H1 (cell line): ENCODE data around the gene NUDT3. TPM values are rescaled to one million over a fixed set of nuclear protein-coding genes. Genes with fewer than 3 reads are reported as not detected.

Source experiments
- CTCF ChIA-PET: fragments of 300-600 bp; sonication (Branson Sonifier 250); formaldehyde crosslinking; loops from one replicate; lab custom pipeline; 2021; ENCODE audit not compliant: partially characterized antibody; lab: Charles Lee
- POLR2A ChIA-PET: fragments of 300-600 bp; sonication (Branson Sonifier 250); formaldehyde crosslinking; loops from one replicate; lab custom pipeline; 2021; ENCODE audit warnings: inconsistent platforms; ENCODE audit not compliant: partially characterized antibody; lab: Charles Lee
- DNase-seq, 2 experiments: peaks; one replicate each; pipeline versions ENCODE4 v3.0.0 to v3.0.0-alpha.2; 2010 to 2022; ENCODE audit warnings: low spot score in 2 of 2, low read depth in 1 of 2, mixed read lengths in 1 of 2
- FAIRE-seq: peaks from 2 replicates; lab custom pipeline; 2011; peaks lifted over from hg19 to GRCh38; lab: Jason Lieb, UNC
- H2AFZ ChIP-seq: 2 replicates; pipeline ENCODE4 v1.8.1; 2012; ENCODE audit warnings: low read length, inconsistent platforms
- H2AK5ac ChIP-seq: 2 replicates; pipeline ENCODE4 v1.6.1; 2013; ENCODE audit warnings: low read depth, low read length
- H2BK120ac ChIP-seq: replicated peaks from 2 replicates; pipeline ENCODE3; 2013; ENCODE audit warnings: low read depth, low read length, inconsistent platforms
- H2BK12ac ChIP-seq: 2 replicates; pipeline ENCODE4 v1.6.1; 2013; ENCODE audit warnings: low read depth, low read length
- H2BK15ac ChIP-seq: 2 replicates; pipeline ENCODE4 v1.6.1; 2013; ENCODE audit warnings: low read length
- H2BK20ac ChIP-seq: 2 replicates; pipeline ENCODE4 v1.6.1; 2013; ENCODE audit warnings: low read length
- H2BK5ac ChIP-seq: 2 replicates; pipeline ENCODE4 v1.6.1; 2013; ENCODE audit warnings: low read depth, low read length
- H3K14ac ChIP-seq: 2 replicates; pipeline ENCODE4 v1.6.1; 2013; ENCODE audit warnings: inconsistent platforms; ENCODE audit not compliant: insufficient read length
- H3K18ac ChIP-seq: 2 replicates; pipeline ENCODE4 v1.6.1; 2013; ENCODE audit warnings: low read length; ENCODE audit errors: extremely low read depth
- H3K23ac ChIP-seq: 2 replicates; pipeline ENCODE4 v1.6.1; 2013; ENCODE audit warnings: inconsistent platforms; ENCODE audit not compliant: insufficient read length
- H3K23me2 ChIP-seq: 2 replicates; pipeline ENCODE4 v1.6.1; 2013; ENCODE audit warnings: low read depth, low read length
- H3K27ac ChIP-seq: 2 replicates; pipeline ENCODE4 v1.6.1; 2011; ENCODE audit warnings: low read depth, low read length, inconsistent platforms
- H3K27me3 ChIP-seq, 4 experiments: replicated peaks in 1 of 4; 1 replicate in 1 of 4; 2 replicates in 3 of 4; pipeline versions ENCODE4 v1.6.1 to v1.8.1; 2011 to 2013; ENCODE audit warnings: low read length in 3 of 4, mild to moderate bottlenecking in 3 of 4, inconsistent platforms in 2 of 4, mixed read lengths in 2 of 4, moderate library complexity in 1 of 4; ENCODE audit not compliant: control insufficient read depth in 3 of 4, insufficient read depth in 3 of 4; ENCODE audit errors: extremely low read depth in 1 of 4
- H3K36me3 ChIP-seq, 4 experiments: 2 replicates each; pipeline versions ENCODE4 v1.6.1 to v1.8.1; 2011 to 2013; ENCODE audit warnings: mild to moderate bottlenecking in 4 of 4, low read length in 3 of 4, moderate library complexity in 2 of 4, control low read depth in 1 of 4, inconsistent platforms in 1 of 4; ENCODE audit not compliant: insufficient read depth in 4 of 4, control insufficient read depth in 2 of 4
- H3K4ac ChIP-seq: replicated peaks from 2 replicates; pipeline ENCODE3; 2013; ENCODE audit warnings: low read length, low read depth, mixed read lengths, inconsistent platforms; ENCODE audit not compliant: insufficient read length
- H3K4me1 ChIP-seq, 4 experiments: replicated peaks in 1 of 4; 1 replicate in 1 of 4; 2 replicates in 3 of 4; pipeline versions ENCODE4 v1.6.1 to v1.8.1; 2011 to 2013; ENCODE audit warnings: low read length in 3 of 4, inconsistent platforms in 2 of 4, mixed read lengths in 1 of 4; ENCODE audit not compliant: insufficient read depth in 4 of 4, control insufficient read depth in 3 of 4
- H3K4me2 ChIP-seq, 2 experiments: 2 replicates each; pipeline versions ENCODE4 v1.6.1 to v1.8.1; 2011 to 2013; ENCODE audit warnings: low read depth in 2 of 2, low read length in 2 of 2, control low read depth in 1 of 2, inconsistent platforms in 1 of 2, mild to moderate bottlenecking in 1 of 2; ENCODE audit not compliant: insufficient read depth in 1 of 2
- H3K4me3 ChIP-seq, 4 experiments: fragments of 200-600, 300-600 bp in 1 of 4; sonication (generic), shearing (Covaris generic), sonication (Bioruptor Twin) in 1 of 4; 2 replicates each; pipeline versions ENCODE4 v1.5.1 to v1.8.1; 2011 to 2016; ENCODE audit warnings: low read length in 4 of 4, low read depth in 3 of 4, control low read depth in 2 of 4, inconsistent platforms in 2 of 4, mild to moderate bottlenecking in 2 of 4, mixed read lengths in 1 of 4, moderate library complexity in 1 of 4; ENCODE audit not compliant: insufficient read depth in 2 of 4; ENCODE audit errors: extremely low read depth in 1 of 4
- H3K56ac ChIP-seq: replicated peaks from 2 replicates; pipeline ENCODE3; 2013; ENCODE audit warnings: low read depth, mild to moderate bottlenecking, mixed read lengths, low read length, inconsistent platforms; ENCODE audit not compliant: insufficient read length
- H3K79me1 ChIP-seq: 2 replicates; pipeline ENCODE4 v1.6.1; 2013; ENCODE audit warnings: low read depth, low read length, control low read depth
- H3K79me2 ChIP-seq, 2 experiments: 2 replicates each; pipeline versions ENCODE4 v1.6.1 to v1.8.1; 2012 to 2013; ENCODE audit warnings: low read length in 2 of 2, mild to moderate bottlenecking in 2 of 2, inconsistent platforms in 1 of 2; ENCODE audit not compliant: insufficient read depth in 2 of 2, control insufficient read depth in 1 of 2
- H3K9ac ChIP-seq, 4 experiments: replicated peaks in 1 of 4; 1 replicate in 1 of 4; 2 replicates in 3 of 4; pipeline versions ENCODE4 v1.6.1 to v1.8.1; 2011 to 2013; ENCODE audit warnings: low read depth in 3 of 4, low read length in 3 of 4, control low read depth in 2 of 4, mild to moderate bottlenecking in 2 of 4, moderate library complexity in 2 of 4, inconsistent platforms in 1 of 4; ENCODE audit errors: extremely low read depth in 1 of 4
- H3K9me3 ChIP-seq, 2 experiments: 2 replicates each; pipeline versions ENCODE4 v1.6.1 to v1.8.1; 2012 to 2013; ENCODE audit warnings: mild to moderate bottlenecking in 2 of 2, moderate library complexity in 2 of 2, control low read depth in 1 of 2, inconsistent platforms in 1 of 2, low read depth in 1 of 2, low read length in 1 of 2, mixed read lengths in 1 of 2; ENCODE audit not compliant: insufficient read depth in 2 of 2
- H4K20me1 ChIP-seq, 2 experiments: replicated peaks in 1 of 2; 2 replicates each; pipeline versions ENCODE3 to v1.8.1; 2011 to 2013; ENCODE audit warnings: inconsistent platforms in 2 of 2, low read length in 2 of 2, mild to moderate bottlenecking in 1 of 2; ENCODE audit not compliant: insufficient read depth in 2 of 2, control insufficient read depth in 1 of 2
- H4K5ac ChIP-seq: 2 replicates; pipeline ENCODE4 v1.6.1; 2013; ENCODE audit warnings: low read length, low read depth, mixed read lengths, inconsistent platforms; ENCODE audit not compliant: insufficient read length
- H4K8ac ChIP-seq: 2 replicates; pipeline ENCODE4 v1.8.0; 2013; ENCODE audit warnings: mild to moderate bottlenecking, moderate library complexity, low read length, inconsistent platforms; ENCODE audit not compliant: insufficient read depth; ENCODE audit errors: extremely low read depth
- H4K91ac ChIP-seq: replicated peaks from 2 replicates; pipeline ENCODE3; 2013; ENCODE audit warnings: low read length, mixed read lengths, inconsistent platforms; ENCODE audit not compliant: insufficient read length
- EP300 ChIP-seq, 2 experiments: IDR thresholded peaks; 1 replicate in 1 of 2; 2 replicates in 1 of 2; pipeline ENCODE4 v1.6.1; 2011 to 2012; ENCODE audit warnings: low read depth in 2 of 2, low read length in 2 of 2, mild to moderate bottlenecking in 2 of 2, borderline replicate concordance in 1 of 2, inconsistent platforms in 1 of 2, moderate library complexity in 1 of 2
- HDAC6 ChIP-seq: IDR thresholded peaks from one replicate; pipeline ENCODE4 v1.7.1; 2012; ENCODE audit warnings: low read depth, mild to moderate bottlenecking, inconsistent platforms, low read length, moderate library complexity
- POLR2A ChIP-seq, 2 experiments: IDR thresholded peaks; 1 replicate in 1 of 2; 2 replicates in 1 of 2; pipeline ENCODE4 v1.6.1; 2011; ENCODE audit warnings: low read depth in 2 of 2, low read length in 2 of 2, mild to moderate bottlenecking in 2 of 2; ENCODE audit errors: control extremely low read depth in 1 of 2
- POLR2AphosphoS5 ChIP-seq: IDR thresholded peaks from 2 replicates; pipeline ENCODE4 v1.6.1; 2011; ENCODE audit warnings: low read depth, low read length
- RXRA ChIP-seq: IDR thresholded peaks from 2 replicates; pipeline ENCODE4 v1.6.1; 2011; ENCODE audit warnings: low read depth, mild to moderate bottlenecking, low read length, moderate library complexity; ENCODE audit not compliant: insufficient read depth
- SIN3A ChIP-seq, 2 experiments: IDR thresholded peaks in 1 of 2; conservative IDR thresholded peaks in 1 of 2; 2 replicates each; pipeline ENCODE4 v1.6.1; 2011 to 2012; ENCODE audit warnings: low read length in 2 of 2, improper control_type of control experiment in 1 of 2, low read depth in 1 of 2, mild to moderate bottlenecking in 1 of 2
- SP1 ChIP-seq: IDR thresholded peaks from 2 replicates; pipeline ENCODE4 v1.6.1; 2011; ENCODE audit warnings: low read depth, low read length
- SP4 ChIP-seq: IDR thresholded peaks from 2 replicates; pipeline ENCODE4 v1.6.1; 2012; ENCODE audit warnings: low read length, inconsistent platforms
- WGBS, 2 experiments: shearing (Covaris generic) in 1 of 2; methylation state at CpG; one replicate each; pipeline versions ENCODE4 v1.1.6 to v1.1.7; 2013 to 2015; ENCODE audit warnings: low lambda C conversion rate in 2 of 2, mixed read lengths in 2 of 2, inconsistent platforms in 1 of 2, low coverage in 1 of 2, missing lambda C conversion rate in 1 of 2; ENCODE audit not compliant: insufficient replicate concordance in 2 of 2, insufficient coverage in 1 of 2, insufficient read length in 1 of 2; ENCODE audit errors: extremely low coverage in 1 of 2, missing lambda C conversion rate in 1 of 2; 5-methylcytosine and 5-hydroxymethylcytosine counted together
- polyA plus RNA-seq, 7 experiments: library from polyadenylated mRNA; depleted of rRNA in 3 of 7; stranded (reverse) in 5 of 7; unstranded in 2 of 7; fragments of >200 nt in 5 of 7; fragments of 200-250 nt in 2 of 7; gene quantifications; 1 replicate in 5 of 7; 2 replicates in 1 of 7; 4 replicates in 1 of 7; pipeline versions ENCODE4 v1.2.1 to v1.2.3, GENCODE V29; 2011 to 2013; ENCODE audit warnings: missing spikeins in 2 of 7, mixed read lengths in 2 of 7
- total RNA-seq: library from RNA; stranded (reverse); fragmentation: NEBNext Ultra II Directional; extraction: Animal tissue kit (Norgen Biotek cat#: 25700); gene quantifications from 2 replicates; pipeline ENCODE4 v1.2.1, GENCODE V29; 2021
- TF ChIP-seq, protein P1 (sequence below), 3 experiments: IDR thresholded peaks; 1 replicate in 2 of 3; 2 replicates in 1 of 3; pipeline versions ENCODE4 v1.5.1 to v1.6.1; 2011; ENCODE audit warnings: low read length in 3 of 3, mild to moderate bottlenecking in 3 of 3, inconsistent platforms in 2 of 3, low read depth in 1 of 3, moderate library complexity in 1 of 3; ENCODE audit not compliant: insufficient read depth in 1 of 3; ENCODE audit errors: control extremely low read depth in 1 of 3

NUDT3 gene
- total and polyA plus RNA-seq, 2 of the 8 experiments (the other 6 are each of a cell fraction or from before 2014, with no cell fraction given) = 14.1 to 36.9 TPM

DNA sequence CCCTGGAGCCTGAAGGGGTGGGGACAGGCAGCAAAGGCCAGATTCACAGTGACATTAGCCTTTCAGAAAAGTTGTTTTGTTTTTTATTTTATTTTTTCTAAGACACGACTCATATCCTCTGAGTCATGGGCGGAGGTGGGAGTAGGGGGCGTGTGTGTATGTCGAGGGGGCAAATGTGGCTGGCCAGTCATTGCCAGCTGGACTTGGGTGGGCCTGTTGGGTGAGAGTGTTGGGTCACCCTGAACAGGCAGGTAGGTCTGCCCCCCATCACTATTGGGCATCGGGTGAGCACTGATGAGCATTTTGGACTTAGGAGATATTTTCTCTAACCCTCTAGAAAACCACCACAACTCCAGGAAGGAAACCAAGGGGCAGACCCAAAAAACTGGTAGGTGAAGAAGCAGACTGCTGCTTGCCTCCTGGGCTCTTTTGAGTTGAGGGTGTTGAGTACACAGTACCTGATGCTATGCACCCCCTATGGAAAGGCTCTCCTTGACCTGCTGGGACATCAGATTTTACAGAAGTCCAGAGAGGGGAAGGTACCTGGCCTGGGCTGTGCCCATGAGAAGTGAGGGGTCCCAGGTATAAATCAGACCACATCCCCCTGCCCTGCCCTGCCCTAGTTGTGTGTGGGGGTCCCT is 149.2 kb downstream of the NUDT3 start:
- CTCF ChIA-PET = interaction anchor here (1.0 to 2.4 kb wide), 12 partner anchors 10 to 80 kb away, joined by 3 to 23 read pairs (median 5); no protein-coding TSS in a partner anchor
- FAIRE-seq = no peak
- Histone ChIP-seq H3K9ac (no peak overlapping the region), H4K8ac (no peak overlapping the region), H3K4me2 (no peak overlapping the region; a peak in 1 of 4 replicates), H3K4ac (no peak overlapping the region), H2AK5ac (no peak overlapping the region), H4K91ac (no peak overlapping the region), H3K14ac (no peak overlapping the region), H3K79me1 (peaks cover 12% of the 10 kb centered on the region), H3K4me3 (no peak overlapping the region), H3K27me3 (no peaks in the 10 kb centered on the region), H3K23me2 (peaks cover 5% of the 10 kb centered on the region), H4K20me1 (peaks cover 66 to 71% of the 10 kb centered on the region in 2 experiments), H3K56ac (no peak overlapping the region), H3K23ac (no peak overlapping the region), H3K27ac (no peak overlapping the region), H3K79me2 (peaks cover 31 to 41% of the 10 kb centered on the region in 2 experiments), H3K4me1 (peaks cover 10 to 43% (median 26%) of the 10 kb centered on the region in 4 experiments), H2BK5ac (no peak overlapping the region; the same call in 1 of the 2 replicates), H2BK15ac (no peak overlapping the region), H2BK120ac (no peak overlapping the region), H3K9me3 (no peaks in the 10 kb centered on the region), H3K36me3 (peaks cover 39 to 67% (median 53%) of the 10 kb centered on the region in 4 experiments), H2BK20ac (no peak overlapping the region), H2BK12ac (no peak overlapping the region), H3K18ac (no peak overlapping the region), H4K5ac (no peak overlapping the region), H2AFZ (no peak overlapping the region)
- WGBS, 2 experiments = 79% methylated on average over 5 of the region's 5 CpGs; no CpG with 5 or more reads in 1 of the 2 experiments
- DNase-seq = no peak
- no peak for TF ChIP-seq SIN3A (conservative IDR thresholded peaks at IDR 0.05 in 1 of 2, IDR thresholded peaks at IDR 0.05 in 1 of 2; ENCODE audit: low read depth in 1 of 2, low read length in 2 of 2)
- no peak for TF ChIP-seq EP300 (IDR thresholded peaks at IDR 0.05; ENCODE audit: borderline replicate concordance in 1 of 2, low read depth in 2 of 2, low read length in 2 of 2)
- TF ChIP-seq POLR2AphosphoS5 = peak; percentile 44; the same call in 1 of the 2 replicates
- TF ChIP-seq, protein P1, sequence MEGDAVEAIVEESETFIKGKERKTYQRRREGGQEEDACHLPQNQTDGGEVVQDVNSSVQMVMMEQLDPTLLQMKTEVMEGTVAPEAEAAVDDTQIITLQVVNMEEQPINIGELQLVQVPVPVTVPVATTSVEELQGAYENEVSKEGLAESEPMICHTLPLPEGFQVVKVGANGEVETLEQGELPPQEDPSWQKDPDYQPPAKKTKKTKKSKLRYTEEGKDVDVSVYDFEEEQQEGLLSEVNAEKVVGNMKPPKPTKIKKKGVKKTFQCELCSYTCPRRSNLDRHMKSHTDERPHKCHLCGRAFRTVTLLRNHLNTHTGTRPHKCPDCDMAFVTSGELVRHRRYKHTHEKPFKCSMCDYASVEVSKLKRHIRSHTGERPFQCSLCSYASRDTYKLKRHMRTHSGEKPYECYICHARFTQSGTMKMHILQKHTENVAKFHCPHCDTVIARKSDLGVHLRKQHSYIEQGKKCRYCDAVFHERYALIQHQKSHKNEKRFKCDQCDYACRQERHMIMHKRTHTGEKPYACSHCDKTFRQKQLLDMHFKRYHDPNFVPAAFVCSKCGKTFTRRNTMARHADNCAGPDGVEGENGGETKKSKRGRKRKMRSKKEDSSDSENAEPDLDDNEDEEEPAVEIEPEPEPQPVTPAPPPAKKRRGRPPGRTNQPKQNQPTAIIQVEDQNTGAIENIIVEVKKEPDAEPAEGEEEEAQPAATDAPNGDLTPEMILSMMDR (IDR thresholded peaks at IDR 0.05; ENCODE audit: control extremely low read depth in 1 of 3, insufficient read depth in 1 of 3, low read depth in 1 of 3, low read length in 3 of 3) = no peak
- TF ChIP-seq HDAC6 = no peak
- no peak for TF ChIP-seq SP4
- TF ChIP-seq POLR2A (IDR thresholded peaks at IDR 0.05; ENCODE audit: control extremely low read depth in 1 of 2, low read depth in 2 of 2, low read length in 2 of 2) = peak in 1 of 2 experiments; percentile 38; a peak in 2 of 3 replicates
- no peak for TF ChIP-seq SP1
- TF ChIP-seq RXRA = no peak
- POLR2A ChIA-PET = interaction anchor here (0.9 to 11.0 kb wide), 18 partner anchors 13 to 182 kb away, joined by 3 to 212 read pairs (median 6); no protein-coding TSS in a partner anchor
